WTC11 (cell line): Measurements from ENCODE around the gene KAT2B. TPM values are rescaled to one million over a fixed set of nuclear protein-coding genes. Genes with fewer than 3 reads are reported as not detected.

Source experiments
- ATAC-seq: fragments of 200-7000 bp; cut with Tn5 transposase; 2 replicates; pipeline ENCODE4 v1.10.0; 2021; ENCODE audit warnings: mild to moderate bottlenecking, moderate library complexity
- CTCF ChIA-PET: fragments of 300-600 bp; sonication (Branson Sonifier 250); formaldehyde crosslinking; loops from one replicate; lab custom pipeline; 2021; ENCODE audit warnings: antibody characterized with exemption; lab: Charles Lee
- POLR2A ChIA-PET: fragments of 350-600 bp; sonication (Branson Sonifier 250); formaldehyde crosslinking; loops from one replicate; lab custom pipeline; 2021; ENCODE audit warnings: antibody characterized with exemption; lab: Charles Lee
- DNase-seq: peaks from one replicate; pipeline ENCODE4 v3.0.0; 2021; ENCODE audit warnings: low spot score
- H3K27ac Mint-ChIP-seq: 2 replicates; pipeline ENCODE4 v1.8.0; 2021; ENCODE audit warnings: mixed read lengths
- H3K27me3 Mint-ChIP-seq: 2 replicates; pipeline ENCODE4 v1.8.0; 2021; ENCODE audit warnings: low read depth, mild to moderate bottlenecking, moderate library complexity, mixed read lengths
- H3K36me3 Mint-ChIP-seq: 2 replicates; pipeline ENCODE4 v1.8.0; 2021; ENCODE audit warnings: mixed read lengths
- H3K4me1 Mint-ChIP-seq: 2 replicates; pipeline ENCODE4 v1.8.0; 2022; ENCODE audit warnings: mixed read lengths
- H3K4me3 Mint-ChIP-seq: 2 replicates; pipeline ENCODE4 v1.8.0; 2021; ENCODE audit warnings: mild to moderate bottlenecking, moderate library complexity, mixed read lengths
- H3K9me3 Mint-ChIP-seq: 2 replicates; pipeline ENCODE4 v1.8.0; 2021; ENCODE audit warnings: mixed read lengths
- EMX1 ChIP-seq: fragments of 250-450 bp; sonication (Bioruptor Pico); IDR thresholded peaks from 2 replicates; pipeline ENCODE4 v1.8.0; 2021; ENCODE audit warnings: mild to moderate bottlenecking
- ETV6 ChIP-seq: sonication (generic); formaldehyde crosslinking; IDR thresholded peaks from 2 replicates; pipeline ENCODE4 v1.8.1; 2022; ENCODE audit warnings: mild to moderate bottlenecking, missing genetic modification reagents
- FOXK1 ChIP-seq: sonication (generic); formaldehyde crosslinking; IDR thresholded peaks from 2 replicates; pipeline ENCODE4 v1.8.0; 2022; ENCODE audit warnings: mild to moderate bottlenecking, moderate library complexity, missing genetic modification reagents
- HMGA2 ChIP-seq: fragments of 250-450 bp; sonication (Bioruptor Pico); IDR thresholded peaks from 2 replicates; pipeline ENCODE4 v1.4.0; 2021; ENCODE audit warnings: mild to moderate bottlenecking, moderate library complexity
- SMAD3 ChIP-seq: sonication (generic); formaldehyde crosslinking; IDR thresholded peaks from 2 replicates; pipeline ENCODE4 v1.8.0; 2022; ENCODE audit warnings: missing genetic modification reagents, mild to moderate bottlenecking, borderline replicate concordance
- SP1 ChIP-seq: sonication (generic); formaldehyde crosslinking; conservative IDR thresholded peaks from 2 replicates; pipeline ENCODE4 v1.8.1; 2022; ENCODE audit warnings: missing genetic modification reagents
- ZNF219 ChIP-seq: sonication (generic); formaldehyde crosslinking; IDR thresholded peaks from 2 replicates; pipeline ENCODE4 v1.8.0; 2023; ENCODE audit warnings: missing genetic modification reagents, mild to moderate bottlenecking, borderline replicate concordance
- ZNF396 ChIP-seq: fragments of 250-450 bp; sonication (Bioruptor Pico); IDR thresholded peaks from 2 replicates; pipeline ENCODE4 v1.8.0; 2021; ENCODE audit warnings: mild to moderate bottlenecking, moderate library complexity, borderline replicate concordance
- ZNF416 ChIP-seq: fragments of 250-450 bp; sonication (Bioruptor Pico); IDR thresholded peaks from 2 replicates; pipeline ENCODE4 v1.9.0; 2021; ENCODE audit warnings: mild to moderate bottlenecking, inconsistent platforms
- ZNF423 ChIP-seq: fragments of 250-450 bp; sonication (Bioruptor Pico); IDR thresholded peaks from 2 replicates; pipeline ENCODE4 v2.1.2; 2022; ENCODE audit warnings: mild to moderate bottlenecking, moderate library complexity
- total RNA-seq: library from RNA; stranded (reverse); gene quantifications from 3 replicates; pipeline ENCODE4 v1.2.3, GENCODE V29; 2021
- TF ChIP-seq, protein P1 (sequence below): fragments of 200-600 bp; IDR thresholded peaks from 2 replicates; pipeline ENCODE4 v1.8.0; 2022; ENCODE audit warnings: antibody characterized with exemption
- TF ChIP-seq, protein P2 (sequence below): sonication (generic); formaldehyde crosslinking; IDR thresholded peaks from 2 replicates; pipeline ENCODE4 v1.8.1; 2023; ENCODE audit warnings: mild to moderate bottlenecking, missing genetic modification reagents, borderline replicate concordance
- TF ChIP-seq, protein P3 (sequence below): sonication (generic); formaldehyde crosslinking; conservative IDR thresholded peaks from 2 replicates; pipeline ENCODE4 v1.8.1; 2023; ENCODE audit warnings: mild to moderate bottlenecking, low read depth, missing genetic modification reagents, moderate library complexity
- TF ChIP-seq, protein P4 (sequence below): sonication (generic); formaldehyde crosslinking; IDR thresholded peaks from 2 replicates; pipeline ENCODE4 v1.8.0; 2022; ENCODE audit warnings: mild to moderate bottlenecking, missing genetic modification reagents
- TF ChIP-seq, protein P5 (sequence below): sonication (generic); formaldehyde crosslinking; IDR thresholded peaks from 2 replicates; pipeline ENCODE4 v1.8.0; 2023; ENCODE audit warnings: missing genetic modification reagents, mild to moderate bottlenecking, borderline replicate concordance

Gene KAT2B
- total RNA-seq, 1 experiment from 2014 or later = 2.7 TPM

DNA sequence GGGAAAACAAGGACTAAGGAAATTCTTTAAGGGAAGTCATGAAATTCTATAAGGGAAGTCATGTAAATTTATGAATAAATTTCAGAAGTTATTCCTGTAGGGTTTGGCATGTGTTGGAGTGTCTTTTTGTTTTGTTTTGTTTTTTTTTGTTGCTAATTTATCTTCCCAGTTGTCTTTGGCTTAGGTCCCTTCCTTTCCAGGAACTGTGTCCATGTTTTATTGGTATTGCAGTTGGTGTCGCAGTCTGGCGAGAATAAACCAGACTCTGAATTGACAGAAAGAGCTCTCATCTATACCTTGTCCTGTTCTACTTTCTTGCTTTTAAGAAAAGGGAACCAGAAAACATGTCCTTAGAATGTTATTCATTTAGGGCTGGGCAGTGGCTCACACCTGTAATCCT lies 88.1 kb downstream of the KAT2B start:
- no peak for TF ChIP-seq ZNF219
- no peak for TF ChIP-seq SMAD3 (CRISPR knock-in tag)
- TF ChIP-seq, protein P1, sequence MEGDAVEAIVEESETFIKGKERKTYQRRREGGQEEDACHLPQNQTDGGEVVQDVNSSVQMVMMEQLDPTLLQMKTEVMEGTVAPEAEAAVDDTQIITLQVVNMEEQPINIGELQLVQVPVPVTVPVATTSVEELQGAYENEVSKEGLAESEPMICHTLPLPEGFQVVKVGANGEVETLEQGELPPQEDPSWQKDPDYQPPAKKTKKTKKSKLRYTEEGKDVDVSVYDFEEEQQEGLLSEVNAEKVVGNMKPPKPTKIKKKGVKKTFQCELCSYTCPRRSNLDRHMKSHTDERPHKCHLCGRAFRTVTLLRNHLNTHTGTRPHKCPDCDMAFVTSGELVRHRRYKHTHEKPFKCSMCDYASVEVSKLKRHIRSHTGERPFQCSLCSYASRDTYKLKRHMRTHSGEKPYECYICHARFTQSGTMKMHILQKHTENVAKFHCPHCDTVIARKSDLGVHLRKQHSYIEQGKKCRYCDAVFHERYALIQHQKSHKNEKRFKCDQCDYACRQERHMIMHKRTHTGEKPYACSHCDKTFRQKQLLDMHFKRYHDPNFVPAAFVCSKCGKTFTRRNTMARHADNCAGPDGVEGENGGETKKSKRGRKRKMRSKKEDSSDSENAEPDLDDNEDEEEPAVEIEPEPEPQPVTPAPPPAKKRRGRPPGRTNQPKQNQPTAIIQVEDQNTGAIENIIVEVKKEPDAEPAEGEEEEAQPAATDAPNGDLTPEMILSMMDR = no peak
- no peak for TF ChIP-seq ZNF423 (CRISPR knock-in tag)
- TF ChIP-seq, protein P2, sequence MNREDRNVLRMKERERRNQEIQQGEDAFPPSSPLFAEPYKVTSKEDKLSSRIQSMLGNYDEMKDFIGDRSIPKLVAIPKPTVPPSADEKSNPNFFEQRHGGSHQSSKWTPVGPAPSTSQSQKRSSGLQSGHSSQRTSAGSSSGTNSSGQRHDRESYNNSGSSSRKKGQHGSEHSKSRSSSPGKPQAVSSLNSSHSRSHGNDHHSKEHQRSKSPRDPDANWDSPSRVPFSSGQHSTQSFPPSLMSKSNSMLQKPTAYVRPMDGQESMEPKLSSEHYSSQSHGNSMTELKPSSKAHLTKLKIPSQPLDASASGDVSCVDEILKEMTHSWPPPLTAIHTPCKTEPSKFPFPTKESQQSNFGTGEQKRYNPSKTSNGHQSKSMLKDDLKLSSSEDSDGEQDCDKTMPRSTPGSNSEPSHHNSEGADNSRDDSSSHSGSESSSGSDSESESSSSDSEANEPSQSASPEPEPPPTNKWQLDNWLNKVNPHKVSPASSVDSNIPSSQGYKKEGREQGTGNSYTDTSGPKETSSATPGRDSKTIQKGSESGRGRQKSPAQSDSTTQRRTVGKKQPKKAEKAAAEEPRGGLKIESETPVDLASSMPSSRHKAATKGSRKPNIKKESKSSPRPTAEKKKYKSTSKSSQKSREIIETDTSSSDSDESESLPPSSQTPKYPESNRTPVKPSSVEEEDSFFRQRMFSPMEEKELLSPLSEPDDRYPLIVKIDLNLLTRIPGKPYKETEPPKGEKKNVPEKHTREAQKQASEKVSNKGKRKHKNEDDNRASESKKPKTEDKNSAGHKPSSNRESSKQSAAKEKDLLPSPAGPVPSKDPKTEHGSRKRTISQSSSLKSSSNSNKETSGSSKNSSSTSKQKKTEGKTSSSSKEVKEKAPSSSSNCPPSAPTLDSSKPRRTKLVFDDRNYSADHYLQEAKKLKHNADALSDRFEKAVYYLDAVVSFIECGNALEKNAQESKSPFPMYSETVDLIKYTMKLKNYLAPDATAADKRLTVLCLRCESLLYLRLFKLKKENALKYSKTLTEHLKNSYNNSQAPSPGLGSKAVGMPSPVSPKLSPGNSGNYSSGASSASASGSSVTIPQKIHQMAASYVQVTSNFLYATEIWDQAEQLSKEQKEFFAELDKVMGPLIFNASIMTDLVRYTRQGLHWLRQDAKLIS (CRISPR knock-in tag) = no peak
- TF ChIP-seq, protein P3, sequence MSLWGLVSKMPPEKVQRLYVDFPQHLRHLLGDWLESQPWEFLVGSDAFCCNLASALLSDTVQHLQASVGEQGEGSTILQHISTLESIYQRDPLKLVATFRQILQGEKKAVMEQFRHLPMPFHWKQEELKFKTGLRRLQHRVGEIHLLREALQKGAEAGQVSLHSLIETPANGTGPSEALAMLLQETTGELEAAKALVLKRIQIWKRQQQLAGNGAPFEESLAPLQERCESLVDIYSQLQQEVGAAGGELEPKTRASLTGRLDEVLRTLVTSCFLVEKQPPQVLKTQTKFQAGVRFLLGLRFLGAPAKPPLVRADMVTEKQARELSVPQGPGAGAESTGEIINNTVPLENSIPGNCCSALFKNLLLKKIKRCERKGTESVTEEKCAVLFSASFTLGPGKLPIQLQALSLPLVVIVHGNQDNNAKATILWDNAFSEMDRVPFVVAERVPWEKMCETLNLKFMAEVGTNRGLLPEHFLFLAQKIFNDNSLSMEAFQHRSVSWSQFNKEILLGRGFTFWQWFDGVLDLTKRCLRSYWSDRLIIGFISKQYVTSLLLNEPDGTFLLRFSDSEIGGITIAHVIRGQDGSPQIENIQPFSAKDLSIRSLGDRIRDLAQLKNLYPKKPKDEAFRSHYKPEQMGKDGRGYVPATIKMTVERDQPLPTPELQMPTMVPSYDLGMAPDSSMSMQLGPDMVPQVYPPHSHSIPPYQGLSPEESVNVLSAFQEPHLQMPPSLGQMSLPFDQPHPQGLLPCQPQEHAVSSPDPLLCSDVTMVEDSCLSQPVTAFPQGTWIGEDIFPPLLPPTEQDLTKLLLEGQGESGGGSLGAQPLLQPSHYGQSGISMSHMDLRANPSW (CRISPR knock-in tag) = no peak
- TF ChIP-seq EMX1 (CRISPR knock-in tag) = no peak
- TF ChIP-seq HMGA2 (CRISPR knock-in tag) = no peak
- TF ChIP-seq, protein P4, sequence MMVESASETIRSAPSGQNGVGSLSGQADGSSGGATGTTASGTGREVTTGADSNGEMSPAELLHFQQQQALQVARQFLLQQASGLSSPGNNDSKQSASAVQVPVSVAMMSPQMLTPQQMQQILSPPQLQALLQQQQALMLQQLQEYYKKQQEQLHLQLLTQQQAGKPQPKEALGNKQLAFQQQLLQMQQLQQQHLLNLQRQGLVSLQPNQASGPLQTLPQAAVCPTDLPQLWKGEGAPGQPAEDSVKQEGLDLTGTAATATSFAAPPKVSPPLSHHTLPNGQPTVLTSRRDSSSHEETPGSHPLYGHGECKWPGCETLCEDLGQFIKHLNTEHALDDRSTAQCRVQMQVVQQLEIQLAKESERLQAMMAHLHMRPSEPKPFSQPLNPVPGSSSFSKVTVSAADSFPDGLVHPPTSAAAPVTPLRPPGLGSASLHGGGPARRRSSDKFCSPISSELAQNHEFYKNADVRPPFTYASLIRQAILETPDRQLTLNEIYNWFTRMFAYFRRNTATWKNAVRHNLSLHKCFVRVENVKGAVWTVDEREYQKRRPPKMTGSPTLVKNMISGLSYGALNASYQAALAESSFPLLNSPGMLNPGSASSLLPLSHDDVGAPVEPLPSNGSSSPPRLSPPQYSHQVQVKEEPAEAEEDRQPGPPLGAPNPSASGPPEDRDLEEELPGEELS (CRISPR knock-in tag) = no peak
- no peak for TF ChIP-seq ZNF416 (CRISPR knock-in tag)
- TF ChIP-seq, protein P5, sequence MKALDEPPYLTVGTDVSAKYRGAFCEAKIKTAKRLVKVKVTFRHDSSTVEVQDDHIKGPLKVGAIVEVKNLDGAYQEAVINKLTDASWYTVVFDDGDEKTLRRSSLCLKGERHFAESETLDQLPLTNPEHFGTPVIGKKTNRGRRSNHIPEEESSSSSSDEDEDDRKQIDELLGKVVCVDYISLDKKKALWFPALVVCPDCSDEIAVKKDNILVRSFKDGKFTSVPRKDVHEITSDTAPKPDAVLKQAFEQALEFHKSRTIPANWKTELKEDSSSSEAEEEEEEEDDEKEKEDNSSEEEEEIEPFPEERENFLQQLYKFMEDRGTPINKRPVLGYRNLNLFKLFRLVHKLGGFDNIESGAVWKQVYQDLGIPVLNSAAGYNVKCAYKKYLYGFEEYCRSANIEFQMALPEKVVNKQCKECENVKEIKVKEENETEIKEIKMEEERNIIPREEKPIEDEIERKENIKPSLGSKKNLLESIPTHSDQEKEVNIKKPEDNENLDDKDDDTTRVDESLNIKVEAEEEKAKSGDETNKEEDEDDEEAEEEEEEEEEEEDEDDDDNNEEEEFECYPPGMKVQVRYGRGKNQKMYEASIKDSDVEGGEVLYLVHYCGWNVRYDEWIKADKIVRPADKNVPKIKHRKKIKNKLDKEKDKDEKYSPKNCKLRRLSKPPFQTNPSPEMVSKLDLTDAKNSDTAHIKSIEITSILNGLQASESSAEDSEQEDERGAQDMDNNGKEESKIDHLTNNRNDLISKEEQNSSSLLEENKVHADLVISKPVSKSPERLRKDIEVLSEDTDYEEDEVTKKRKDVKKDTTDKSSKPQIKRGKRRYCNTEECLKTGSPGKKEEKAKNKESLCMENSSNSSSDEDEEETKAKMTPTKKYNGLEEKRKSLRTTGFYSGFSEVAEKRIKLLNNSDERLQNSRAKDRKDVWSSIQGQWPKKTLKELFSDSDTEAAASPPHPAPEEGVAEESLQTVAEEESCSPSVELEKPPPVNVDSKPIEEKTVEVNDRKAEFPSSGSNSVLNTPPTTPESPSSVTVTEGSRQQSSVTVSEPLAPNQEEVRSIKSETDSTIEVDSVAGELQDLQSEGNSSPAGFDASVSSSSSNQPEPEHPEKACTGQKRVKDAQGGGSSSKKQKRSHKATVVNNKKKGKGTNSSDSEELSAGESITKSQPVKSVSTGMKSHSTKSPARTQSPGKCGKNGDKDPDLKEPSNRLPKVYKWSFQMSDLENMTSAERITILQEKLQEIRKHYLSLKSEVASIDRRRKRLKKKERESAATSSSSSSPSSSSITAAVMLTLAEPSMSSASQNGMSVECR = no peak
- TF ChIP-seq SP1 (CRISPR knock-in tag) = no peak
- no peak for TF ChIP-seq ZNF396 (CRISPR knock-in tag)
- no peak for TF ChIP-seq ETV6 (CRISPR knock-in tag)
- TF ChIP-seq FOXK1 (CRISPR knock-in tag) = no peak
- Mint-ChIP-seq H3K27me3 (no peaks in the 10 kb centered on the region), H3K4me3 (no peak overlapping the region), H3K9me3 (no peaks in the 10 kb centered on the region), H3K36me3 (no peaks in the 10 kb centered on the region), H3K27ac (no peak overlapping the region), H3K4me1 (no peaks in the 10 kb centered on the region)
- ATAC-seq (no peak), DNase-seq (no peak)
- POLR2A ChIA-PET = no interaction called here
- CTCF ChIA-PET = no interaction called here
